PC-9 (cell line): Measurements from ENCODE around the gene RBM48. TPM values are rescaled to one million over a fixed set of nuclear protein-coding genes. Genes with fewer than 3 reads are reported as not detected.

ENCODE experiments used
- BruUV-seq: library from RNA; stranded (reverse); fragments of 400-500 nt; replicated peaks from 2 replicates; lab custom pipeline; 2021; lab: Mats Ljungman, UMichigan
- CTCF ChIA-PET: fragments of 300-600 bp; sonication (Branson Sonifier 250); formaldehyde crosslinking; loops from one replicate; lab custom pipeline; 2022; ENCODE audit warnings: antibody characterized with exemption; lab: Charles Lee
- POLR2A ChIA-PET: fragments of 300-600 bp; sonication (Branson Sonifier 250); formaldehyde crosslinking; loops from one replicate; lab custom pipeline; 2022; ENCODE audit warnings: antibody characterized with exemption; ENCODE audit not compliant: unreplicated experiment; lab: Charles Lee
- DNase-seq, 2 experiments: peaks; one replicate each; pipeline versions ENCODE4 v3.0.0 to v3.0.0-alpha.2; 2015 to 2022; ENCODE audit warnings: mixed read lengths in 1 of 2
- H2AFZ ChIP-seq: fragments of 200-600 bp; sonication (generic); 2 replicates; pipeline ENCODE4 v1.8.1; 2017; ENCODE audit warnings: antibody characterized with exemption
- H3F3A ChIP-seq: fragments of 200-600 bp; sonication (generic); 2 replicates; pipeline ENCODE4 v1.8.1; 2017; ENCODE audit warnings: antibody characterized with exemption, mild to moderate bottlenecking, low read depth; ENCODE audit not compliant: insufficient read depth
- H3K27ac ChIP-seq: fragments of 200-600 bp; sonication (generic); 2 replicates; pipeline ENCODE4 v1.6.1; 2016; ENCODE audit warnings: mixed run types
- H3K27me3 ChIP-seq: fragments of 200-600 bp; sonication (generic); 2 replicates; pipeline ENCODE4 v1.6.1; 2016; ENCODE audit warnings: low read depth, mixed run types; ENCODE audit not compliant: insufficient read depth
- H3K36me3 ChIP-seq: fragments of 200-600 bp; sonication (generic); 2 replicates; pipeline ENCODE4 v1.6.1; 2016; ENCODE audit warnings: low read depth, mixed run types
- H3K4me1 ChIP-seq: fragments of 200-600 bp; sonication (generic); replicated peaks from 2 replicates; pipeline ENCODE4 v1.6.1; 2016; ENCODE audit warnings: mixed run types; ENCODE audit not compliant: insufficient read depth
- H3K4me2 ChIP-seq: fragments of 200-600 bp; sonication (generic); 2 replicates; pipeline ENCODE4 v1.6.1; 2017; ENCODE audit warnings: mixed run types
- H3K4me3 ChIP-seq: fragments of 200-600 bp; sonication (generic); 2 replicates; pipeline ENCODE4 v1.6.1; 2016; ENCODE audit warnings: mixed run types
- H3K79me2 ChIP-seq: fragments of 200-600 bp; sonication (generic); 2 replicates; pipeline ENCODE4 v1.6.1; 2017; ENCODE audit warnings: low read depth, mixed run types
- H3K9me2 ChIP-seq: fragments of 200-600 bp; sonication (generic); 2 replicates; pipeline ENCODE4 v1.8.1; 2017; ENCODE audit warnings: mild to moderate bottlenecking; ENCODE audit not compliant: insufficient read depth
- H3K9me3 ChIP-seq: fragments of 200-600 bp; sonication (generic); 2 replicates; pipeline ENCODE4 v1.8.1; 2016; ENCODE audit warnings: low read depth; ENCODE audit not compliant: insufficient read depth
- H4K20me1 ChIP-seq: fragments of 200-600 bp; sonication (generic); 2 replicates; pipeline ENCODE4 v1.8.1; 2017; ENCODE audit not compliant: insufficient read depth
- CTCF ChIP-seq: fragments of 200-600 bp; sonication (generic); conservative IDR thresholded peaks from 2 replicates; pipeline ENCODE4 v1.6.1; 2017; ENCODE audit warnings: mixed run types, antibody characterized with exemption, mild to moderate bottlenecking, moderate library complexity
- EZH2 ChIP-seq: fragments of 200-600 bp; sonication (generic); IDR thresholded peaks from 2 replicates; pipeline ENCODE4 v1.8.0; 2017; ENCODE audit warnings: antibody characterized with exemption, low read depth
- intact Hi-C: fragments of 100-400 bp; cut with micrococcal nuclease; formaldehyde crosslinking; loops from one replicate; pipeline ENCODE4 v1.10.0; 2022; ENCODE audit not compliant: unreplicated experiment
- total RNA-seq: library from RNA; stranded (reverse); gene quantifications from 2 replicates; pipeline ENCODE4 v1.2.3, GENCODE V29; 2021

RBM48 gene
- total RNA-seq, 1 experiment from 2014 or later: 11.5 TPM

DNA sequence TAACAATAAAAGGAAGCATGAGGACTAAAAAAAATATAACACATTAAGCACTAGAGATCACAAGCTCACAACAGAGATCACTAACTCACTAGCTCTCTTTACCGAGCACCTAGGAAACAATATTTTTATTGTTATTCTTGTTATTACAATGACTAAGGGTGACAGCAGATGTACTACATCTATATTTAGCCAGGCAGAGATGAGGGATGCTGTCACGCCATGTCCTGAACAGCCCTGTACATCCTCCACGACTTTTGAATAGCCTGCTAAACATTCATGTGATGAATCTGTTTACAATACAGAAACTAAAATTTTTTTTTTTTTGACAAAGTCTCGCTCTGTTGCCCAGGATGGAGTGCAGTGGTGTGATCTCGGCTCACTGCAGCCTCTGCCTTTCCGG lies 38.9 kb downstream of the RBM48 start:
- Histone ChIP-seq H3K27me3 (no peaks in the 10 kb centered on the region), H3K9me2 (no peaks in the 10 kb centered on the region), H3F3A (no peaks in the 10 kb centered on the region; the same call in 1 of the 2 replicates), H3K4me3 (no peak overlapping the region), H2AFZ (no peak overlapping the region), H3K36me3 (peaks cover 57% of the 10 kb centered on the region), H3K4me1 (no peaks in the 10 kb centered on the region), H3K27ac (no peak overlapping the region), H3K4me2 (no peak overlapping the region), H3K79me2 (no peaks in the 10 kb centered on the region), H4K20me1 (no peaks in the 10 kb centered on the region; the same call in none of the 2 replicates), H3K9me3 (no peaks in the 10 kb centered on the region)
- BruUV-seq: no TSS peak
- POLR2A ChIA-PET: no interaction called here
- no peak for DNase-seq
- CTCF ChIA-PET: no interaction called here
- intact Hi-C loops: no loop called here
- no peak for TF ChIP-seq EZH2

GRCh38 chr7:92569137-92569536 lies 40.5 kb downstream of the RBM48 start:
- no peak overlapping the region for H3K27ac ChIP-seq
- no peaks in the 10 kb centered on the region; the same call in 1 of the 2 replicates for H3F3A ChIP-seq
- ChIA-PET POLR2A (interaction anchor here (0.6 kb wide), 1 partner anchor 705 kb away, joined by 4 read pairs; no protein-coding TSS in a partner anchor), CTCF (no interaction called here)
- H3K4me1 ChIP-seq: no peaks in the 10 kb centered on the region
- no TSS peak for BruUV-seq
- H2AFZ ChIP-seq: no peak overlapping the region
- H3K4me3 ChIP-seq: no peak overlapping the region
- intact Hi-C loops: no loop called here
- H3K4me2 ChIP-seq: no peak overlapping the region
- no peak for DNase-seq
- no peaks in the 10 kb centered on the region for H3K9me2 ChIP-seq
- no peaks in the 10 kb centered on the region for H3K27me3 ChIP-seq
- H3K36me3 ChIP-seq: peaks cover 49% of the 10 kb centered on the region
- H4K20me1 ChIP-seq: no peaks in the 10 kb centered on the region; the same call in none of the 2 replicates
- H3K9me3 ChIP-seq: no peaks in the 10 kb centered on the region
- TF ChIP-seq CTCF (no peak), EZH2 (no peak)
- H3K79me2 ChIP-seq: no peaks in the 10 kb centered on the region

DNA sequence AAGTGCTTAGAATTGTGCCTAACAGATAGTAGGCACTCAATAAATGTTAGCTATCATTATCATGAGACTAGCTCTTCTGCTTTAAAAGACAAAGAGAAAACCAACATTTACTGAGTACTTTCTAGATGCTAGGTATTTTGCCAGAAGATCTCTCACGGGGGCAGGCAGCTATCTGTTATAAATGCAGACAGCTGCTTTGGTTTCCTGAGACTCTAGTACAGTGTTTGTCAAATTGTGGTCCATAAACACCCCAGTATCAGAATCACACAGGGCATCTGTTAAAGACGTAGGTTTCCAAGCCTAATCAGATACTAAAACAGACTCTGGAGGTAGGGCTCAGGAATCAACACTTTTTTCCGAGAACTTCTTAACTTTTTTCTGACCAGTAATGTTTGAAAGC lies 47.7 kb downstream of the RBM48 start:
- H3K4me2 ChIP-seq: no peak overlapping the region
- H2AFZ ChIP-seq: no peak overlapping the region
- peaks cover 9% of the 10 kb centered on the region for H3K79me2 ChIP-seq
- H3K27ac ChIP-seq: no peak overlapping the region
- H3K9me2 ChIP-seq: no peaks in the 10 kb centered on the region
- POLR2A ChIA-PET: no interaction called here
- no TSS peak for BruUV-seq
- H3K4me1 ChIP-seq: no peaks in the 10 kb centered on the region
- H3K27me3 ChIP-seq: no peaks in the 10 kb centered on the region
- H3F3A ChIP-seq: no peaks in the 10 kb centered on the region; the same call in 1 of the 2 replicates
- H3K4me3 ChIP-seq: no peak overlapping the region
- CTCF ChIA-PET: interaction anchor here (0.6 kb wide), 1 partner anchor 733 kb away, joined by 3 read pairs; no protein-coding TSS in a partner anchor
- intact Hi-C loops: no loop called here
- peaks cover 20% of the 10 kb centered on the region for H4K20me1 ChIP-seq
- no peaks in the 10 kb centered on the region for H3K9me3 ChIP-seq
- TF ChIP-seq EZH2 (no peak), CTCF (no peak)
- DNase-seq: no peak
- peaks cover 51% of the 10 kb centered on the region for H3K36me3 ChIP-seq

GRCh38 chr7:92582948-92583347 lies 54.4 kb downstream of the RBM48 start:
- Histone ChIP-seq H3K4me1 (peaks cover 16% of the 10 kb centered on the region), H3F3A (0 out of 2 replicates have a peak, but pooled peaks cover 11% of the 10 kb centered on the region), H3K4me3 (no peak overlapping the region), H3K27me3 (no peaks in the 10 kb centered on the region), H3K36me3 (peaks cover 29% of the 10 kb centered on the region), H3K27ac (no peak overlapping the region), H2AFZ (no peak overlapping the region), H3K79me2 (peaks cover 74% of the 10 kb centered on the region), H3K4me2 (no peak overlapping the region), H3K9me2 (no peaks in the 10 kb centered on the region), H3K9me3 (no peaks in the 10 kb centered on the region), H4K20me1 (peaks cover 52% of the 10 kb centered on the region)
- ChIA-PET POLR2A (no interaction called here), CTCF (no interaction called here)
- BruUV-seq: no TSS peak
- intact Hi-C loops: no loop called here
- TF ChIP-seq CTCF (no peak), EZH2 (no peak)
- no peak for DNase-seq
